KBM-7 (cell line): ENCODE measurements around the gene ADGRA3.

Experiments
- DNase-seq: peaks from one replicate; pipeline ENCODE4 v3.0.0-alpha.2; 2015
- in situ Hi-C: fragments of 300-500 bp; cut with MboI; formaldehyde crosslinking; loops from 2 replicates; pipeline ENCODE4 v1.14.3; 2020; ENCODE audit warnings: low sequenced_read_pairs, low pct_unique_long_range_greater_than_20kb, mixed read lengths

The ADGRA3 gene, protein sequence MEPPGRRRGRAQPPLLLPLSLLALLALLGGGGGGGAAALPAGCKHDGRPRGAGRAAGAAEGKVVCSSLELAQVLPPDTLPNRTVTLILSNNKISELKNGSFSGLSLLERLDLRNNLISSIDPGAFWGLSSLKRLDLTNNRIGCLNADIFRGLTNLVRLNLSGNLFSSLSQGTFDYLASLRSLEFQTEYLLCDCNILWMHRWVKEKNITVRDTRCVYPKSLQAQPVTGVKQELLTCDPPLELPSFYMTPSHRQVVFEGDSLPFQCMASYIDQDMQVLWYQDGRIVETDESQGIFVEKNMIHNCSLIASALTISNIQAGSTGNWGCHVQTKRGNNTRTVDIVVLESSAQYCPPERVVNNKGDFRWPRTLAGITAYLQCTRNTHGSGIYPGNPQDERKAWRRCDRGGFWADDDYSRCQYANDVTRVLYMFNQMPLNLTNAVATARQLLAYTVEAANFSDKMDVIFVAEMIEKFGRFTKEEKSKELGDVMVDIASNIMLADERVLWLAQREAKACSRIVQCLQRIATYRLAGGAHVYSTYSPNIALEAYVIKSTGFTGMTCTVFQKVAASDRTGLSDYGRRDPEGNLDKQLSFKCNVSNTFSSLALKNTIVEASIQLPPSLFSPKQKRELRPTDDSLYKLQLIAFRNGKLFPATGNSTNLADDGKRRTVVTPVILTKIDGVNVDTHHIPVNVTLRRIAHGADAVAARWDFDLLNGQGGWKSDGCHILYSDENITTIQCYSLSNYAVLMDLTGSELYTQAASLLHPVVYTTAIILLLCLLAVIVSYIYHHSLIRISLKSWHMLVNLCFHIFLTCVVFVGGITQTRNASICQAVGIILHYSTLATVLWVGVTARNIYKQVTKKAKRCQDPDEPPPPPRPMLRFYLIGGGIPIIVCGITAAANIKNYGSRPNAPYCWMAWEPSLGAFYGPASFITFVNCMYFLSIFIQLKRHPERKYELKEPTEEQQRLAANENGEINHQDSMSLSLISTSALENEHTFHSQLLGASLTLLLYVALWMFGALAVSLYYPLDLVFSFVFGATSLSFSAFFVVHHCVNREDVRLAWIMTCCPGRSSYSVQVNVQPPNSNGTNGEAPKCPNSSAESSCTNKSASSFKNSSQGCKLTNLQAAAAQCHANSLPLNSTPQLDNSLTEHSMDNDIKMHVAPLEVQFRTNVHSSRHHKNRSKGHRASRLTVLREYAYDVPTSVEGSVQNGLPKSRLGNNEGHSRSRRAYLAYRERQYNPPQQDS (N-terminal part only)

DNA sequence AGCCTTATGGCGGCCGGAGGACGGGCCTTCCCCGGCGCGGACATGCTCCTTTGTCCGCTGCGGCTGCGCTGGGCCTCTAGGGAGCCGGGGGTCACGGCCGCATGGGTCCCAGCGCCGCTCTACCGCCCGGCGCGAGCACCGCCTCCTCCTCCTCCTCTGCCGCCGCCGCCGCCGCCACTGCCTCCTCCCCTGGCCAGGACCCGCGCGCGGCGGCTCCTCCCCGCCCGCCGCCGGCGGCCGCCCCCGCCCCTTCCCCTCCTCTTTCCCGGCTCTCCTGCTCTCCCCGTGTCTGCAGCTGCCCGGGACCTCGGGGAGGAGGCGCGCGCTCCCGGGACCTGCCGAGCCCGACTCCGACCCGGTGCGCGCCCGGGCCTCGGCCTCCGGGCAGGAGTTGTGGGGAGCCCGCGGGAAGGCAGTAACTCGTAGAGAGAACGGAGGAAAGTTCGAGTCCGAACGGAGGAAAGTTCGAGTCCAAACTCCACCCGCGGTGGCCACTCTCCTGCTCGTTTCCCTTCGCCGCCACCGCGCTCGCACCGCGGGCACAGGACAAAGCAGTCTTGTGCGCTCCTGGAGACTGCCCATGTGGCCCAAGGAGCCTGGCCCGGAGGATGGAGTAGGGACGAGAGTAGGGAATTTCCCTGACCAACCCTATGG lies at the start of gene ADGRA3:
ADGRA3 (minus strand) TSS at position 179 of the 654 bp plus-strand sequence. CDS start 282 bp downstream, outside the sequence.
- in situ Hi-C loops, result no loop called here

DNA sequence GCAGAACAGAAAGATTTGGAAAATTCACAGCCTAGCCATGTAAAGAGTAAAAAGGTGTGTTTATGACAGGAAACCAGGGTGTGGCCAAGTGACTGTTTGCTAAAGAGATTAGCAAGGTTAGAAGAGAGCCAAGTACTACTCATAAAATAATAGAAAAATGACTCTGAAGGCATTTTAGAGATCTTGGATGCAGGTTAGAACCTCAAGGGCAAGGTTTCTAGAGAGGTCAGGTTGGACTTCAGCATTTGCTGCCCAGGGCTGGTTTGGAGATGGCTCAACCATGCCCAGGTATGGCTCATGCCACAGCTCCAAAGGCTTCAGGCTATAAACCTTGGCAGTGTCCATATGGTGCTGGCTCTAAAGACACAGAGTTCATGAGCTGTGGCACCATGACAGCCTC lies 40.6 kb upstream of the ADGRA3 start:
- DNase-seq, result no peak
- in situ Hi-C loops, result no loop called here

More for the DNA sequence above, at the start of gene ADGRA3:
- peak; percentile 60 for DNase-seq

DNA sequence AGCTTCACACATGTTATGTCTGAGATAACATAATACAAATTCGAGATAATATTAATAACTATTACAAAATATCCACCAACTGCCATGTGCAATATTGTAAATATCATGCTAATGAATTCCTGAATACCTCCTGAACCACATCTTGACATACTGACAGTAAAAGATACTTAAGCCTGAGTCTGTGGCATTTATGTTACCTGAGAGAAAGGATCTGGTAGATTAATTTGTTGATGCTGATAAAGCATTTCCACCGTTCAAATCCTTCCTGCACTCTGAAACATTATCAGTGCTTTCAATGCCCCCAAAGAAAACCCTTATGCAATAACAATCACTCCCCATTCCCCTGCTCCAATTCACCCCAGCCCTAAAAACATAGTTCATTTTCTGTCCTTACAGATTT lies 38.8 kb upstream of the ADGRA3 start:
- in situ Hi-C loops, result no loop called here
- no peak for DNase-seq

DNA sequence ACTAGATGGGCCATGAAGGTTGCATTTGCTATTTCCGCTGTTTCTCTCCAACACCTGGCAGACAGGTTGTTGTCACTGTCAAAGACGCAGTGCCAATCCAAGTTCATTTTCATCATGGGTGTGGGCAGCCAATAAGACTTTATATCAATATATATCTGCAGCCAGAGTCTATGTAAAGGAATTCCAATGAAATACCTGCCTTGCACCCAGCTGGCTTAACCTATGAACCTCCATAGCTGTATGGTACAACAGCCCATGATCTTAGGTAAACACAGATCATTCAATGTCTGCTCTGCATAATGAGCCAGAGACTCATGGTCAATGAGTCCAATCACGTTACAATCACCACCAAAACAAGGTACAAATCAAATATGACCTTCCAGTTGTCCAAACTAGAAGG lies 37.7 kb upstream of the ADGRA3 start:
- in situ Hi-C loops, result no loop called here
- DNase-seq, result no peak

DNA sequence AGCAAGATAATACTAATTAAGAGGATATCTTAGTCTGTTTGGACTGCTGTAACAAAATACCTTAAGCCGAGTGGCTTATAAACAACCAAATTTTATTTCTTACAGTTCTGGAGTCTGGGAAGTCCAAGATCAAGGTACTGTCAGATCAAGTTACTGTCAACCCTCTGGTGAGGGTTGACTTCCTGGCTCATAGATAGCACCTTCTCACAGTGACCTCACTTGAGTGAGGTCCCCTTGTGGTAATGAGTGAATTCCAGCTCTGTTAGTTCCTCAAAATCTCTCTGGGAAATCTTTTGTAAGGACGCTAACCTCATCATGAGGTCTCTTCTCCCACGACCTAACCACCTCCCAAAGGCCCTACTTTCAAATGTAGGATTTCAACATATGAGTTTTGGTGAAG lies 36.9 kb upstream of the ADGRA3 start:
- in situ Hi-C loops, result no loop called here
- peak; percentile 27 for DNase-seq

DNA sequence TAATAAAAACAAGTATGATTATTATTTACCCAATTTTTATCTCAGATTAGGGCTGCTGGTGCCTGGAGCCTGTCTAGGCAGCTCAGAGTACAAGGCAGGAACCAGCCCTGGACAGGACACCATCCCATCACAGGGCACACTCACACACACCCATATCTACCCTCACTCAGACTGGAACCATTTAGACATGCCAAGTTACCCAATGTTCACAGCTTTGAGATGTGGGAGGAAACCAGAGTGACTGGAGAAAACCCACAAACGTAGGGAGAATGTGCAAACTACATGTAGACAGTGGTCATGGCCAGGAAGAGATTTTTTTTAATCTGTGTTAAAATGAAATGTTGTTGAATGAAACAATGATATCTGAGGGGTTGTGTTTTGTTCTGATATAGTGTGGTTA lies 35.7 kb upstream of the ADGRA3 start:
- no peak for DNase-seq
- in situ Hi-C loops, result no loop called here

DNA sequence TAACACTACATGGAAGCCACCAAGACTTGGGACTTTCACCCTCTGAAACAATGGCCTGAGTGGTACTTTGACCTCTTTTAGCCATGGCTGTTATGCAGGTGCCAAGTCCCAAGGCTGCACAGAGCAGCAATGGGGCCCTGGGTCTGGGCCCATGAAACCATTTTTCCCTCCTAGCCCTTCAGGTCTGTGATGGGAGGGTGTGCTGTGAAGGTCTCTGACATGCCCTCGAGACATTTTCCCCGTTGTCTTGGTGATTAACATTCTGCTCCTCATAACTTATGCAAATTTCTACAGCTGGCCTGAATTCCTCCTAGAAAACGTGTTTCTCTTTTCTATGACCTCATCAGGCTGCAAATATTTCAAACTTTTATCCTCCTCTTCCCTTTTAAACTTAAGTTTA lies 30.4 kb upstream of the ADGRA3 start:
- DNase-seq, result no peak
- in situ Hi-C loops, result no loop called here

DNA sequence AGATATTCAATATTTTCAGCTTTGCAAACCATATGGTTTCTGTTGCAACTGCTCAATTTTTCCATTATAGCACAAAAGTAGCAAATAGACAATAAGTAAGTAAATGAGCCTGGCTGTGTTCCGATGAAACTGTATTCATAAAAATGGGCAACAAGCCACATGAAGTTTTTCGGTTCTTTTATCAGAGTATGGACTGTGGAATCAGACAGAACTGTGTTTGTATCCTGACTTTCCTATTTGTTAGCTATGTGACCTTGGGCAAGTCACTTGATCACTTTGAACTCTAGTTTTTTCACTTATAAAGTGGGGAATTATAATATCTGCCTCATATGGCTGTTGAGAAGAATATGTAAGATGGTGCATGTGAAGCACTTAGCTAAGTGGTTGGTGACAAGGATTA lies 23.4 kb upstream of the ADGRA3 start:
- in situ Hi-C loops, result no loop called here
- no peak for DNase-seq

DNA sequence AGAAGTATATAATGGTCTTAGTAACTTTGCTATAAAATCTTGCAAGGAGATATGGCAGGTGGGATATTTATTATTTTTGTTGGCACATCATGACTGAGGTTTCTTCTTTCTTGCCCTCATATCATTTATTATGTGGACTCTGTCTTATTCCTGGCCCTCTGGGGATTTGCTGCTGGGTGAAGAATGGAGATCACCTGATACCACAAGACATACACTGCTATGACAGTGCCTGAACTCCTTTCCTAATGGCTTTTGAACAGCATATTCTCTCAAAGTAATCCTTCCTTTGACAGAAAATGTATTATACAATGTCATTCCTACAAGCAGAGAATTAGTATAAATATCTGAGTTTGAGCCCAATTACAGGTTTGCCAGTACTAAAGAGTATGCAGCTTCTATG lies 22.0 kb upstream of the ADGRA3 start:
- in situ Hi-C loops, result no loop called here

DNA sequence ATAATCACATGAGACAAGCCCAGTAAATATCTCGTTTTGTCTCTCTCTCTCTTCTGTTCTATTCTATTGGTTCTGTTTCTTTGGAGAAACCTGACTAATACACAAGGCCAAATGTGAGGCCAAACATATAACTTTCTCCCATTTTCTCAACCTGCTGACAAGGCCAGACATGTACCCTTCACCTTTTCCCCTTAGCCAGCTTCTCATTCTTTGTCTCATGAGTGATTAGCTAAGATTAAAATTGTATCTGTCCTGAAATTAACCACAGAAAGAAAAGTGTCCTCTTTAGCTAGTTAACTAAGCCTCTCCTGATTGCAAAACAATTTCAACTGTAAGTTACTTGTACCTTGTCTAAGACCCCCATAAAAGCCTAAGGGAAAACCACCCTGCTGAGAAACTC lies 18.5 kb upstream of the ADGRA3 start:
- DNase-seq, result no peak
- in situ Hi-C loops, result no loop called here

More for the DNA sequence above, 22.0 kb upstream of the ADGRA3 start:
- no peak for DNase-seq

DNA sequence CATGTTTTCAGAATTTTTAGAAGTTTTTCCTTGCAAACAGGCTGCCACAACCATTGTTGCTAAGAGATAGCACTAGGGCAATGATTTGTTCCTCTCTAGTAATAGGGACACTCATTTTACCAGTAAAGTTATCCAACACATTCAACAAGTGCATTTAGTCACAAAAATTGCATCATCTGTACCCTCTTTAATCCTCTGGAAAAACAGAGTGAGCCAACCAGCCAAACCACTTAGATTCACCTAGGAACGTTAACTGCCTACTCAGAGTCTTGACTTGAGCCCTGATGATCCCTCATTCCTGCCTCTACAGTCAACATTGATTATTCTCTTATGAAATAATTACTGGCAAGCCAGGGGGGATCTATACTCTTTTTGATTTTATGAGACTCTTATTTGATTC lies 17.0 kb upstream of the ADGRA3 start:
- in situ Hi-C loops, result no loop called here
- DNase-seq, result no peak

DNA sequence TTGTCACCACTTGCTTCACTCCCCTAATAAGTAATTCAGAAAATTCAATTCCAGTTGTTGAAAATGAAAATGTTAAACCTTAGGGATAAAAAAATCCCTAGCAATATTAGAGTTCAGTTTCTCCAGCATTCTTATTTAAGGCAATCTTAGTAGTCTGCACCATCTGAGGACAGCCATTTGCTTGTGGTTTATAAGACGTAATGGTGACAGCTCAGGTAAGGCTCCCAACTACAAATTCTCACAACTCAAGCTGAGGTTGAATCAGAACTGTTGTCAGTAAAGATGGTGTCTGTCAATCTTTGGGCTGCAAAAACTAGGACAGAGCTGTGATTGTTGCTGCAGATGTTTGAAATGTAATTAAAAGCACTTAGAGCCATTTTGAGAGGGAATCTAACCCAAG lies 16.3 kb upstream of the ADGRA3 start:
- no peak for DNase-seq
- in situ Hi-C loops, result no loop called here

DNA sequence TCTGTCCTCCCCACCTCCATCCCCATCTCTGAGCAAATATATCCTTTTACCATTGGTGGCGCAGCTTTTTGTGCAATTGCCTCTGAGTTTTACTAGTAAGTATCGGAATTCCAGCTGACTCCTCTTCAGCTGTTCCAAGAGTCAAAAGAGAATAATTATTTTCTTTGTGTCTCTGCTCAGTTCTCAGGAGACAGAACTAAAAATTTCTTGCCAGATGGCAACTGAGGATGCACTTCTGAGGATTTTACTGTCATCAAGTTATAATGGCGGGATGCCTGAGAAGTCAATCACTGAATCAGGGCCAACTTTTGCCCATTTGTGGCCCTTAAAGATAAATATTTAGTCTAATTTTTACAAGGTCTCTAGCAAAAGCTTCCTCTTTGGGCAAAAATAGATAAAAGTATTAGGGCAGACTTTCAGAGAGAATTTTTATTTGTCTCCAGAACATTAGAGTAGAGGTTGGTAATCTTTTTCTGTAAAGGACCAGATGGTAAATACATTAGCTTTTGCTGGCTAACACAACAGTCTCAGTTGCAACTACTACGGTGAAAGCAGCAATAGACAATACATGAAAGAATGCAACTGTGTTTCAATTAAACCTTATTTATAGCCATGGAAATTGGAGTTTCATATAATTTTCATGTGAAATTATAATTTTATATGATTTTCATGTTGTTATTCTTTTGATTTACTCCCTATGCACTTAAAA lies 15.6 kb upstream of the ADGRA3 start:
- DNase-seq, result no peak
- in situ Hi-C loops, result no loop called here

DNA sequence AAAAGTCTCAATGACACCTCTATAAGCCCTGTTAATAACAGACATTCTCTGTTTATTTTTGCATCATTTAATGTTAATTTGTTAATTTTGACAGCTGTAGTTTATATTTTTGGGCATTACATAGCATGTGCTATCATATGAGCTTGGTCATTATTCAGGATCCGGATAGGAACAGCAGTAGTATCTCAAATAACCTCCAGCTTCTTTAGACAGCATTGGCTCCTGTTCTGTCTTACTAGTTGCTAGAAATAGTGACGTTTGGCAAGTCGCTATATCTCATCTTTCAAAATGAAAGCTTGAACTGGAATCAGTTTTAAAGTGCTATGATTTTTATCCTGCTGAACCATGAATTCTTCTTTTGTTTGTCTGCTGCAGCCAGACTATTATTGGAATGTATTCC lies 9.0 kb upstream of the ADGRA3 start:
- DNase-seq, result no peak

DNA sequence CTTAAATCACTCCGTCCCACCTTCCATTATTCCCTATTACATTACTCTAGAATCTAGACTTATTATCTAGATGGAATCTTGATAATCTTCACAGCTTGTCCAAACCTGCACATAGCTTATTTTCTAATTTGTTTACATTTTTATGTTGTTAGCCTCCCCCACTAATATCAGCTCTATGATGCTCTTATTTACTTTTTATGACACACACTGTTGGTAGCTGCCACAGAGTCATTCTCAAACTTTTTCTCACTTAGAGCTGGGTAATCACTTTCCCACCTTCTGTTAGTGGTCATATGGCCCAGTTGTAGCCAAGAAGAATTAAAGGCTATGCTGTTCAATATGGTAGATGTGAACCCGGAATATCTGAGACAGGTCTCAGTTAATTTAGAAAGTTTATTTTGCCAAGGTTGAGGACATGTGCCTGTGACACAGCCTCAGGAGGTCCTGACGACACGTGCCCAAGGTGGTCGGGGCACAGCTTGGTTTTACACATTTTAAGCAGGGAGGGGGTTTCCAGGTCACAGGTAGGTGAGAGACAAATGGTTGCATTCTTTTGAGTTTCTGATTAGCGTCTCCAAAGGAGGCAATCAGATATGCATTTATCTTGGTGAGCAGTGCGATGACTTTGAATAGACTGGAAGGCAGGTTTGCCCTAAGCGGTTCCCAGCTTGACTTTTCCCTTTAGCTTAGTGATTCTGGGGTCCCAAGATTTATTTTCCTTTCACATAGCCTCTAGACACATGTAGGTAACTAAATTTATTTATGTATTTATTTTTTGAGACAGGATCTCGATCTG lies 7.0 kb upstream of the ADGRA3 start:
- no peak for DNase-seq
- in situ Hi-C loops, result no loop called here

More for the DNA sequence above, 9.0 kb upstream of the ADGRA3 start:
- in situ Hi-C loops, result no loop called here

DNA sequence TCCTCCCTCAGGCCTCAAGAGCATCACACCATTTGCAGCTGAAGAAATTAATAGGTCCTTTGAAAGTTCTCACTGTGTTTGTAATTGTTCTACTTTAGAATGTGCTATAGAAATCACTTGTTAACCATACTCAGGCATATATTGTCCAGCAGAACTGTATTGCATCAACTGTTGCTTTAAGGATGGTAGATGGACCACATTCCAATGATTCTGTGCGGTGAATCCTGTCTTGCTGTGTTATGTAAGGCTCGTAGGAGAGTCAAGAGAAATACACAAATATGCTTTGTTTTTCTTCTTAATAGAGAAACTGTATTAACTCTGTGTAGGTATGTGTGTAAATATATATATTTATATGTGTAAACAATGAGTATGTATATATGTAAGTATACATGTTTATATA lies 6.3 kb upstream of the ADGRA3 start:
- in situ Hi-C loops, result no loop called here
- DNase-seq, result no peak

DNA sequence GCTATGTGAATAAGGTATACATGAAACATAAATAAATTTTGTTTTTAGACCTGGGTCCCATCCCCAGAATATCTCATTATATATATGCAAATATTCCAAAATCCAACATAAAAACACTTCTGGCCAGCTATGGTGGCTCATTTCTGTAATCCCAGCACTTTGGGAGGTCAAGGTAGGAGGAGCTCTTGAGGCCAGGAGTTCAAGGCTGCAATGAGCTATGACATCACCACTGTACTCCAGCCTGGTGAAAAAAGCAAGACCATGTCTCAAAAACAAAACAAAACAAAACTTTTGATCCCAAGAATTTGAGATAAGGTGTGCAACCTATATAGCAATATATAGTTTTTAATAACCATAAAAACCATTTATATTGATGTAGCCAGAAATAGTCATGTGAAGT lies 5.4 kb upstream of the ADGRA3 start:
- in situ Hi-C loops, result no loop called here
- DNase-seq, result no peak
